Measurements from ENCODE around the gene RPS28.
"Not testable (repeated sequence)": the region's sequence is repeated elsewhere in the genome, so short reads cannot be mapped to it uniquely, and the experiment has no call there.

RPS28 gene

GRCh38 chr19:8321986-8322637 lies 816 bp downstream of the RPS28 start:
- DNase-seq: no peak

- DNase-seq: no peak
Observed at GRCh38 chr19:8322638-8322997, 1.3 kb downstream of the RPS28 start.

- DNase-seq: no peak
Observed at GRCh38 chr19:8323781-8324185, 2.5 kb downstream of the RPS28 start.

- DNase-seq: no peak
Observed at GRCh38 chr19:8324186-8325050, 3.1 kb downstream of the RPS28 start.

- DNase-seq: no peak
Observed at GRCh38 chr19:8325454-8325853, 4.2 kb downstream of the RPS28 start.

GRCh38 chr19:8329996-8330395 lies 8.7 kb downstream of the RPS28 start:
- no peak for DNase-seq

- no peak for DNase-seq
Observed at GRCh38 chr19:8331263-8331845, 10.1 kb downstream of the RPS28 start.

- no peak for DNase-seq
Observed at GRCh38 chr19:8332976-8333766, 11.9 kb downstream of the RPS28 start.

GRCh38 chr19:8333767-8334457 lies 12.6 kb downstream of the RPS28 start:
- DNase-seq: no peak

GRCh38 chr19:8334458-8335342 lies 13.4 kb downstream of the RPS28 start:
- DNase-seq: peak; percentile 50 to 70

GRCh38 chr19:8335343-8336071 lies 14.2 kb downstream of the RPS28 start:
- DNase-seq: no peak

GRCh38 chr19:8336072-8336569 lies 14.8 kb downstream of the RPS28 start:
- no peak for DNase-seq

- no peak for DNase-seq
Observed at GRCh38 chr19:8336660-8337059, 15.4 kb downstream of the RPS28 start.

GRCh38 chr19:8337728-8338127 lies 16.4 kb downstream of the RPS28 start:
- no peak for DNase-seq

GRCh38 chr19:8338835-8339234 lies 17.5 kb downstream of the RPS28 start:
- DNase-seq: no peak

GRCh38 chr19:8340341-8341096 lies 19.2 kb downstream of the RPS28 start:
- no peak for DNase-seq

GRCh38 chr19:8341504-8341903 lies 20.2 kb downstream of the RPS28 start:
- DNase-seq: not testable (repeated sequence)

- no peak for DNase-seq
Observed at GRCh38 chr19:8342316-8342683, 21.0 kb downstream of the RPS28 start.

GRCh38 chr19:8342684-8343482 lies 21.6 kb downstream of the RPS28 start, which contains the start of gene KANK3:
KANK3 (minus strand) TSS chr19:8343262; CDS start chr19:8337828, 5,434 bp downstream.
- DNase-seq: peak; percentile 70 to 88

All from NCI-H2081 (cell line).